WTC11 (cell line): ENCODE measurements around the gene VSX2. TPM values are rescaled to one million over a fixed set of nuclear protein-coding genes. Genes with fewer than 3 reads are reported as not detected.

Source experiments
- ATAC-seq: fragments of 200-7000 bp; cut with Tn5 transposase; 2 replicates; pipeline ENCODE4 v1.10.0; 2021; ENCODE audit warnings: mild to moderate bottlenecking, moderate library complexity
- CTCF ChIA-PET: fragments of 300-600 bp; sonication (Branson Sonifier 250); formaldehyde crosslinking; loops from one replicate; lab custom pipeline; 2021; ENCODE audit warnings: antibody characterized with exemption; lab: Charles Lee
- POLR2A ChIA-PET: fragments of 350-600 bp; sonication (Branson Sonifier 250); formaldehyde crosslinking; loops from one replicate; lab custom pipeline; 2021; ENCODE audit warnings: antibody characterized with exemption; lab: Charles Lee
- DNase-seq: peaks from one replicate; pipeline ENCODE4 v3.0.0; 2021; ENCODE audit warnings: low spot score
- H3K27ac Mint-ChIP-seq: 2 replicates; pipeline ENCODE4 v1.8.0; 2021; ENCODE audit warnings: mixed read lengths
- H3K27me3 Mint-ChIP-seq: 2 replicates; pipeline ENCODE4 v1.8.0; 2021; ENCODE audit warnings: low read depth, mild to moderate bottlenecking, moderate library complexity, mixed read lengths
- H3K36me3 Mint-ChIP-seq: 2 replicates; pipeline ENCODE4 v1.8.0; 2021; ENCODE audit warnings: mixed read lengths
- H3K4me1 Mint-ChIP-seq: 2 replicates; pipeline ENCODE4 v1.8.0; 2022; ENCODE audit warnings: mixed read lengths
- H3K4me3 Mint-ChIP-seq: 2 replicates; pipeline ENCODE4 v1.8.0; 2021; ENCODE audit warnings: mild to moderate bottlenecking, moderate library complexity, mixed read lengths
- H3K9me3 Mint-ChIP-seq: 2 replicates; pipeline ENCODE4 v1.8.0; 2021; ENCODE audit warnings: mixed read lengths
- ATF6 ChIP-seq: sonication (generic); formaldehyde crosslinking; IDR thresholded peaks from 2 replicates; pipeline ENCODE4 v1.8.1; 2023; ENCODE audit warnings: mild to moderate bottlenecking, missing genetic modification reagents
- CREB1 ChIP-seq: sonication (generic); formaldehyde crosslinking; IDR thresholded peaks from 2 replicates; pipeline ENCODE4 v1.8.0; 2023; ENCODE audit warnings: mild to moderate bottlenecking, missing genetic modification reagents
- ETV6 ChIP-seq: sonication (generic); formaldehyde crosslinking; IDR thresholded peaks from 2 replicates; pipeline ENCODE4 v1.8.1; 2022; ENCODE audit warnings: mild to moderate bottlenecking, missing genetic modification reagents
- FOXP4 ChIP-seq: sonication (generic); formaldehyde crosslinking; IDR thresholded peaks from 2 replicates; pipeline ENCODE4 v1.8.0; 2022; ENCODE audit warnings: mild to moderate bottlenecking, missing genetic modification reagents
- GRHL2 ChIP-seq: fragments of 250-450 bp; sonication (Bioruptor Pico); IDR thresholded peaks from 2 replicates; pipeline ENCODE4 v1.8.0; 2022; ENCODE audit warnings: mild to moderate bottlenecking, moderate library complexity; ENCODE audit not compliant: insufficient replicate concordance, severe bottlenecking
- JAZF1 ChIP-seq: fragments of 250-450 bp; sonication (Bioruptor Pico); IDR thresholded peaks from 2 replicates; pipeline ENCODE4 v1.9.0; 2021; ENCODE audit warnings: moderate library complexity, mild to moderate bottlenecking, inconsistent platforms
- MAX ChIP-seq: sonication (generic); formaldehyde crosslinking; IDR thresholded peaks from 2 replicates; pipeline ENCODE4 v1.8.0; 2022; ENCODE audit warnings: mild to moderate bottlenecking, missing genetic modification reagents
- NFYB ChIP-seq: sonication (generic); formaldehyde crosslinking; conservative IDR thresholded peaks from 2 replicates; pipeline ENCODE4 v1.8.0; 2022; ENCODE audit warnings: low read depth, missing genetic modification reagents
- PREB ChIP-seq: sonication (generic); formaldehyde crosslinking; IDR thresholded peaks from 2 replicates; pipeline ENCODE4 v1.8.1; 2022; ENCODE audit warnings: mild to moderate bottlenecking, missing genetic modification reagents, moderate library complexity, borderline replicate concordance
- RELA ChIP-seq: sonication (generic); formaldehyde crosslinking; IDR thresholded peaks from 2 replicates; pipeline ENCODE4 v1.8.1; 2022; ENCODE audit warnings: missing genetic modification reagents, mild to moderate bottlenecking, borderline replicate concordance
- USF2 ChIP-seq: sonication (generic); formaldehyde crosslinking; IDR thresholded peaks from 2 replicates; pipeline ENCODE4 v1.8.1; 2023; ENCODE audit warnings: mild to moderate bottlenecking, missing genetic modification reagents, moderate library complexity
- ZBTB43 ChIP-seq: sonication (generic); formaldehyde crosslinking; IDR thresholded peaks from 2 replicates; pipeline ENCODE4 v1.8.1; 2023; ENCODE audit warnings: mild to moderate bottlenecking, missing genetic modification reagents
- ZMAT4 ChIP-seq: fragments of 250-450 bp; sonication (Bioruptor Pico); IDR thresholded peaks from 2 replicates; pipeline ENCODE4 v1.9.0; 2021; ENCODE audit warnings: mild to moderate bottlenecking
- ZNF219 ChIP-seq: sonication (generic); formaldehyde crosslinking; IDR thresholded peaks from 2 replicates; pipeline ENCODE4 v1.8.0; 2023; ENCODE audit warnings: missing genetic modification reagents, mild to moderate bottlenecking, borderline replicate concordance
- ZNF281 ChIP-seq: sonication (generic); formaldehyde crosslinking; IDR thresholded peaks from 2 replicates; pipeline ENCODE4 v1.8.0; 2023; ENCODE audit warnings: mild to moderate bottlenecking, missing genetic modification reagents
- ZNF425 ChIP-seq: fragments of 250-450 bp; sonication (Bioruptor Pico); conservative IDR thresholded peaks from 2 replicates; pipeline ENCODE4 v1.9.0; 2021; ENCODE audit warnings: mild to moderate bottlenecking
- ZNF671 ChIP-seq: fragments of 250-450 bp; sonication (Bioruptor Pico); IDR thresholded peaks from 2 replicates; pipeline ENCODE4 v1.8.0; 2021; ENCODE audit warnings: mild to moderate bottlenecking
- total RNA-seq: library from RNA; stranded (reverse); gene quantifications from 3 replicates; pipeline ENCODE4 v1.2.3, GENCODE V29; 2021

Gene VSX2
- total RNA-seq, 1 experiment from 2014 or later, result not detected

GRCh38 chr14:74261288-74261687 lies 22.0 kb downstream of the VSX2 start:
- no peak for DNase-seq
- Mint-ChIP-seq H3K27ac (no peak overlapping the region), H3K27me3 (peaks cover 36% of the 10 kb centered on the region), H3K4me3 (no peak overlapping the region), H3K9me3 (no peaks in the 10 kb centered on the region), H3K4me1 (peaks cover 9% of the 10 kb centered on the region)
- ChIA-PET CTCF (no interaction called here), POLR2A (no interaction called here)
- no peak for ATAC-seq
- TF ChIP-seq ZNF281 (CRISPR knock-in tag) (no peak), USF2 (CRISPR knock-in tag) (no peak), FOXP4 (CRISPR knock-in tag) (no peak), JAZF1 (CRISPR knock-in tag) (no peak), PREB (CRISPR knock-in tag) (no peak), ETV6 (CRISPR knock-in tag) (no peak), RELA (CRISPR knock-in tag) (no peak), ZNF219 (no peak), ZBTB43 (CRISPR knock-in tag) (no peak), NFYB (CRISPR knock-in tag) (no peak), ZNF671 (no peak), GRHL2 (CRISPR knock-in tag) (no peak), CREB1 (CRISPR knock-in tag) (no peak), MAX (CRISPR knock-in tag) (no peak), ZNF425 (CRISPR knock-in tag) (no peak), ZMAT4 (no peak), ATF6 (CRISPR knock-in tag) (no peak)
- TF ChIP-seq, all 79 proteins: peak for 0
- no peaks in the 10 kb centered on the region for H3K36me3 Mint-ChIP-seq
